GM19025 (cell line): ENCODE measurements around the gene MPRIP.

Experiments used
- ATAC-seq: cut with Tn5 transposase; IDR thresholded peaks from one replicate; pipeline ENCODE4 v1.9.1; 2021; ENCODE audit warnings: mild to moderate bottlenecking, low read depth, moderate library complexity; ENCODE audit not compliant: unreplicated experiment

The MPRIP gene

DNA sequence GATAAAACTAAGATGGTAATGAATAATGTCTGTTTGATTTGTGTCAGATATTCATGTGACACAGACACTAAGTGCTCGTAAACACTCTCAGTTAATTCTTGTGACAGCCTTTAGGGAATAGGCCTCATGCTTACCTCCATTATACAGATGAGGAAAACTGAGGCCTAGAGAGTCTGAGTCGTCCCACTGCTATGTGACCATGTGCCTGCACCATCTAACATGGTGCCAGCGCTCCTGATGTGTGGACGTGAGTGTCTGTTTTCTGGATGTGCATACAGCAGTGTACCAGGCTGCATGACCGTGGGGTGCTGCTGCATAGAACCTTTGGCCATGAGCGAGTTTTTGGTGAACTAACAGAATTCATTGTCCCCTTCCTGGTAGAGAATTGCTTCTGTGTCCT is 61.8 kb downstream of the MPRIP start:
- ATAC-seq: no peak

DNA sequence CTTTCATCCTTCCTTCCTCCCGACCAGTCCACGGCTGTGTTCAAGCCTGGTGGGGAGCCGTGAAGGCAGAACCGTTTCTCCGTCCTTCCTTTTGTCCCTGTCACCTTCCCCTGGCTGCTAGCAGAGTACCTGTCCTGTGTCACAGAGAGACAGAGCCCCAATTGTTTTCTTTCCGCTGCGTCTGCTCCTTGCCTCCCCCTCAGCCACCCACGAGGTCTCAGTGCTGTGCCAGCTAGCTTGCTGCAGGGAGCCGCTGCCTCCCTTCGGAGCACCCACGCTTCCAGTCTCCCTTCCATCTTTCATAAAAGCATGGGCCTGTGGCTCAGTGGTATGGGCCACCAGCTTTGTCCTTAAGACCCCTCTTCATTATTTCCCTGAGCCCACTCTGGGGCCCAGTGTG is 62.2 kb downstream of the MPRIP start:
- ATAC-seq: no peak

- ATAC-seq: no peak
Measured at GRCh38 chr17:17105976-17106375, 63.7 kb downstream of the MPRIP start.

- no peak for ATAC-seq
Measured at GRCh38 chr17:17106756-17107155, 64.5 kb downstream of the MPRIP start.

DNA sequence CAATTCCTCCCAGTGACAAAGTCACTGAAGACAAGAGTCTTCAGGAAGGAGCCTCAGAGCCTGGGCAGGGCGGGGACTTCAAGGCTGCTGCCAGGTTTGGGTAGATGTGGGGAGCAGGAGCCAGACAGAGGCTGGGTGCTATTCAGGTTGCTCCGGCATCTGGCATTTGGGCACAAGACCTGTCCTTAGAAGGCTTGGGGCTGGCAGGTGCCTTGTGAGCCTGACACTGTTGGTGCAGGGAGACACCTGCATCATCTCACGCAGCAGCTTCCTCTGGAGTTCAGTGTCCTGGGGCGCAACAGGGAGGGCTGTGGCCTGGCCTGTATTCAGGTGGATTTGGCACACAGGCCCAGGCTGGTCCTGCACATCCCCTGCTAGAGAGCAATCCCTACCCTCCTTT is 65.0 kb downstream of the MPRIP start:
- ATAC-seq: no peak

- no peak for ATAC-seq
Measured at GRCh38 chr17:17107891-17108431, 65.7 kb downstream of the MPRIP start.

GRCh38 chr17:17108451-17109049 is 66.3 kb downstream of the MPRIP start:
- ATAC-seq: no peak

GRCh38 chr17:17109256-17109655 is 67.0 kb downstream of the MPRIP start:
- ATAC-seq: no peak

- ATAC-seq: no peak
Measured at GRCh38 chr17:17109907-17110306, 67.7 kb downstream of the MPRIP start.

- ATAC-seq: no peak
Measured at GRCh38 chr17:17110520-17110919, 68.3 kb downstream of the MPRIP start.

DNA sequence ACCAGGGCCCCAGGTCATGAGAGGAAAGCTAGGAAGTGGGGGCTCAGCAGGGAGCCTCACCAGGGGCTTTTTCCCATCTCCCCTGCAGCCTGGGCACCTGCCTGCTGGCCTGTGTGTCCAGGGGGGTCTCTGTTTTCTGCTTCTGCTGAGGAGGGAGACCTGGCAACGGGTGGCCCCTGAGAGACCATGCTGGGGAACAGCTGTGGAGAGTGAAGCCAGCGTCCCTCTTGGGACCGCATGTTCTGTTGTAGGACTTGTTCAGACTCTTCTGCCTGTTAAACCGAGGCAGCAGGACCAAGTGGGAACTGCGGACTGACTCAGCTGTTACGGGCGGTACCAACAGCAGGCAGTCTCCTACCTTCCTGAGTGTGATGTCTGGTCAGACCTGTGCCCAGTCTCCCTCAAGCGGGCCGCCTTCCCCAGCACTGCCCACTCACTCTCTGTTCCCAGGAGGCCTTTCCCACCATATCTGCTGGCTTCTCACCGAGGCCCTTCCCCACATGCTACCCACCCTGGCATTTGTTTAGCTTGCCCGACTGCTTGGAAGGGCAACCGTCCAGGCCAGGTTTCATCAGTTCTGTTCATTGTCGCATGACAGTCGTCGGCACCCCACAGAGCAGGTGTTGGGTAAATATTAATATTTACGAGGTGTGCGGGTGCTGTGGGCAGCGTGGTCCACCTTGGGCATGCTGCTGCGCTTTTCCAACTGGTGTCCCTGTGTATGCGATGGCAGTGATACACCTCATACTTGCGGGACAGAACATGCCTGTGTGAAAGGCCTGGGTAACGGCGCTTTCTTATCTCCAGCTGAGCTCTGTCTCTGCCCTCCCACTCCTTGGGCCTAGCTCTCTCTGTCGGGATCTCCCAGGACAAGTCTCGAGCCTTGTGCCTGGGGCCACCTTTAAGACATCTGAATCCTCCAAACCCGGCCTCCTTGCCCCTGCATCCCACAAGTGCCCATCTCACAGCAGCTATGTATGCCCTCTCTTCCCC is 69.4 kb downstream of the MPRIP start:
- no peak for ATAC-seq

DNA sequence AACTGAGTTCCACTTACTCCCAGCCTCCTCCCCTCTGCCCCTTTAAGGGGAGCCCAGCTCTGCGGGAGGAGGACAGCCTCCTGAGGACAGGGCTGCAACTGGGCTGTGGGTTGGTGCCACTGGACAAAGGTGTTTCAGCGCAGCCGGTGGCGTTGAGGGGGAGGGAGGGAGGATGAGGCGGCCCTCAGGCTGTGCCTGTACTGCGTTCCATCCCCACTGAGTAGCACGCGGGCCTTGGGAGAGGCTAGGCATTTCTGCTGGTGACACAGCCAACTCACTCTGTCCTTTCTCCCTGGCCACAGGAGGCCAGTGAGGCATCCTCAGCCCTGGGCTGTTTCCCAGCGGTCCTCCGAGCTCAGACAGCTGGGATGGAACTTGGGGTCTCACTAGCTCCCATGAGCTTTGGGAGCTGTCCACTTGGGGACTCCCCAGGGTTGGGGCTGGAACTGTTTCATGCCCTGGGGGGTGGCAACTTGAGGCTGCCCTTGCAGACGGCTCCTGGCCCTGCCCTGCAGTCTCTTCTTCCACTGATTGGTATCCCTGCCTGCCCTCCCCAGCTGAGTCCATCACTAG is 70.5 kb downstream of the MPRIP start:
- no peak for ATAC-seq

DNA sequence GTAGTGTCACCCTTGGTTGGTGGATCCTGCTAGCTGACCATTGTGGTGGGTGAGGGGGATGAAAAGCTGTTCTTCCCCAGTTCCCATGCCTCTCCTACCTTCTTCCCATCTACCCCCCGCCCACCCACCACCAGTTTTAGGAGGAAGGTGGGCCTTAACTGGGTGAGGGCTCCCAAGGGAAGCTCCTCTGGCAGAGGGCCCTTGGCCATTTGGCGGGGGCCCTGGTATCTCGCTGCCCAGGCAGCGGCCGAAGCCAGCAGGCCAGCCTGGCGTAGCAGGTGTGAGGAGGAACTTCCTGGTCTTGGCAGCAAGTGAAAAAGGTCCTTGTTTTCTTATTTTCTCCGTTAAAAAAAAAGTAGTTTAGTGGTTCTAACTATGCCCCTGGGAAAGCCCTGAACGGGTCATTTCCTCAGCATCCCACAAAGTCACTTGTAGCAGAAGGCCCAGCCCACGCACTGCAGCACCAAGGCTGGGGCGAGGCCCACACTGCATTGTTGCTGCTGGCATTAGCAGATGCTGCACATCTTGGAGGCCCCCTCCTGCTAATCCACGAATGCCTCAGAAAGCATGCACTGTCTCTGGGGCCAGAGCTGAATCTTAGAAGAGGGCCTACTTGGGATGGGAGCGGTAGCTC is 72.5 kb downstream of the MPRIP start:
- no peak for ATAC-seq

GRCh38 chr17:17115620-17116019 is 73.4 kb downstream of the MPRIP start:
- ATAC-seq: no peak

DNA sequence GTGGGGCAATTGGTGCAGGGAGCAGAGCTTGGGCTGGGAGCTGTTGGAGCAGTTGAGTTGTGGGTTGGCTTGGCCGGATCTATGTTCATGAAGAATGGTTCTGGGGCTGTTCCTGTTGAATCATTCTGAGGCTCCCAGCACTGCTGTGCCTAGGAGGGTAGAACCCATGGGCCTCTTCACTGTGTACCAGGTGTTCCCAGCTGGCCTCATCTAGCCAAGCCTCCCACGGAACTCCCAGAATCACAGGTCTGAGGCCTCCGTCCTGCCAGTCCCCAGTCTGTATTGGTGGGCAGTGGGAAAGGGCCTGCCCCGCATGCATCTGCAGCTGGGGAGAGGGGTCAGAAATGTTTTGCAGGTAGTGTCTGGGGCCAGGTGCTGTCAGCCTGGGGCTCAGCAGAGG is 74.1 kb downstream of the MPRIP start:
- no peak for ATAC-seq

GRCh38 chr17:17117923-17118322 is 75.7 kb downstream of the MPRIP start:
- no peak for ATAC-seq

DNA sequence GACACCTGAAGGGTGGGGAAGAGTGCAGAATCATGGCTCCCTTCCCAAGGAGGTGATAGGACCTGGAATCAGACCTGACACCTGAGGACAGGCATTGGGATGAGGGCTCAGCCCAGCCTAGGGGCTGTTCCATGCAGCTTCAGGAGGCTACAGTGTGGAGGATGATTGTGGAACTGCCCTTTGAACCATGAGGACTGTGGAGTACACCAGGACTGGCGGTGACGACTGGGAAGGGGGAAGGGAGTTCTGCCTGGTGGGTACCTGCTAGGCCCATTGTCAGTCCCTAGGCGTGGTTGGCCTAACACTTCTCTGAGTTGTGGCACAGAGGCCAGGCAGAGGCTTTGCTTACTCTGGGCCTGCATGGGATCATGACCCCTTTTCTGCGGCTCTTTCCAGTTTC is 76.1 kb downstream of the MPRIP start:
- no peak for ATAC-seq

- no peak for ATAC-seq
Measured at GRCh38 chr17:17119106-17119505, 76.8 kb downstream of the MPRIP start.

DNA sequence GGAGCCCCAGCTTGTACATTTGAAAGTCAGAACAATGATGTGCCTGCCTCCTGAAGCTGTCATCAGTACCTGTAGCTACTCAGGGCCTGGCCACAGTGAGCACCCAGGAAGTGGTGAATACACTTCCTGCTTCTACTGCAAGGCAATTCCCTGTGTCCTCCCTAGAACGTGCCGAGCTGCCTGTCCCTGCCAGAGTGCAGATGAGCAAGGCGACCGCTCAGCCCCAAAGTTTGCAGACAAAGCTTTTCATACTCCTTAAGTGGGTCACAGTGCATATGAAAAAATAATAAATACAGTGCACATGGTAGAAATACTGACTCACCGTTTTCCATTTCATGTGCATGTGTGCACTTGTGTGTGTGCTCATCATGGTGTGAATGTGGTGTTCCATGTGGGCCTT is 77.3 kb downstream of the MPRIP start:
- no peak for ATAC-seq

DNA sequence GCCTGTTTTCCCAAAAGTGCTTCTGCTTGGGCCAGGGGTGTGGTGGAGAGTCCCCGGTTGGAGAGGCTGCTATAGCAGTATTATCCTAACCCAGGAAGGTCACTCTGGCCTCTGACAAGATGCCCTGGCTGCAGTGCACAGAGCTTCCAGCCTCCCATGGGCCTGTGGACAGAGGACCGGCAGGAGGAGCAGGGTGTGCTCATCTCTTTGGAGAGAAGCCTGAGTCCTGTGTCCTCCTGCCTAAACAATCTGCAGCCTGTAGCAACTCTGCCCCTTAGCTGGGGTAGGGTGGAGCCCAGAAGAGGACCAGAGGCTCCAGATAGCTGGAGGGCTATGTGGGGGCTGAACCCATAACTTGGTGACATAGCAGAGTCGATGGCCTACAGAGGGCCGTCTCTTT is 78.0 kb downstream of the MPRIP start:
- no peak for ATAC-seq

DNA sequence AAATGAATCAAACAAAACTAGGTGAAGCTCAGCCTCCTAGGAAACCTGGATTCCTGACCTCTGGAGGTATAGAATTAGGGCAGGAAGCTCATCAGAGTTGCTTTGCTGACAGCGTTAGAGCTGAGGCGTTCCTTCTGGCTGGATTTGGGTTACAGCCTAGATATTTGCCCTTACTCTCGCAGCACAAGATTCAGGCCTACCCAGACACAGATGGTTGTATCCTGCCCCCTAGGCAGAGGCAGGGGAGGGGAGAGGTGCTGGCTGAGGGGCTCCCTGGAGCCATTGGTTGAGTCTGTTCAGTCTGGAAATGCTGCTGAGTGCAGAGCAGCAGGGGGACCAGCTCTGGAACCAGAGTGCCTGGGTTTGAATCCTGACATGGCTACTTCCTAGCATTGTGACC is 78.4 kb downstream of the MPRIP start:
- no peak for ATAC-seq
